ENCODE data around the gene SDC4. TPM values are rescaled to one million over a fixed set of nuclear protein-coding genes. Genes with fewer than 3 reads are reported as not detected.

The SDC4 gene
- total RNA-seq, 2 donors from 2014 or later = 70.9 to 146 TPM

- Histone ChIP-seq H3K4me3 (peak overlapping the region; percentile 2), H3K9me3 (no peaks in the 10 kb centered on the region), H3K27me3 (no peaks in the 10 kb centered on the region), H3K27ac (peak overlapping the region; percentile 93), H3K4me1 (peaks cover 29% of the 10 kb centered on the region), H3K36me3 (no peaks in the 10 kb centered on the region), H3K9ac (ENCODE audit: low read depth in 2 of 2, low read length in 2 of 2) (peak overlapping the region; percentile 56 to 100)
- TF ChIP-seq CTCF (IDR thresholded peaks at IDR 0.05) = no peak
- peak; percentile 55 for DNase-seq
- intact Hi-C loops (cut with DNase I) = no loop called here
These were observed 3.9 kb downstream of the SDC4 start for GRCh38 chr20:45344168-45344860.

DNA sequence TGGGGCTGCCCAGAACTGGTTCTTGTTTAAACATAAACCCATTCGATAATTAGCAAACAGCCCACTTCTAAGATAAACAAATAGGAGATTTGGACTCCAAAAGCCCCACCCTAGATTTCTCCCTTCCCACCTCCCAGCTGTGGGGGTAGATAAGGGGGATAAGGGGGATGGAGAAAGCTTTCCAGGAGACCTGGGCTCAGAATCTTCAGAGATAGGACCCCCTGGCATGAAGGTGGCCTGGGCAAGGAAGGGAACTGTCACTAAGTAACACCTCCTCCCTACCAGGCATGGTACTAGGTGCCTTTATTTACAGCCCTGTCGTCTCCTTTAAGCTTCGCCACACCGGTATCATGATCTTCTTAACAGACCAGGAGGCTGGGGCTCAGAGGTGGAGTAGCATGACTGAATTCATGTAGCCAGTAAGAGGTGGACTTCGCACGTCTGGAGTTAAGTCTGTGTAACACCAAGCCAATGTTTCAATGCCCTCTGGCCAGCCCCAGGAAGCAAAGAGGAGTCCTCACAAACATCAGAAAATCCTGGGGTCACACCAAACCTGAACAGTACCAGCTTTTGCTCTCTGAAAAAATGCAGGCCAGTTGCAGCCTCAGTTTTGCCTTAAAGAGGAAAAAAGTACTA is 4.6 kb downstream of the SDC4 start:
- H3K27ac ChIP-seq = peak overlapping the region; percentile 93
- peak; percentile 80 for DNase-seq
- no peaks in the 10 kb centered on the region for H3K36me3 ChIP-seq
- H3K4me1 ChIP-seq = peaks cover 36% of the 10 kb centered on the region
- intact Hi-C loops (cut with DNase I) = no loop called here
- peak overlapping the region; percentile 25 to 100 for H3K9ac ChIP-seq (ENCODE audit: low read depth in 2 of 2, low read length in 2 of 2)
- H3K9me3 ChIP-seq = no peaks in the 10 kb centered on the region
- H3K27me3 ChIP-seq = no peaks in the 10 kb centered on the region
- TF ChIP-seq CTCF (IDR thresholded peaks at IDR 0.05) = no peak
- peak overlapping the region; percentile 2 for H3K4me3 ChIP-seq

- peak overlapping the region; percentile 2 for H3K4me3 ChIP-seq
- H3K36me3 ChIP-seq = no peaks in the 10 kb centered on the region
- no peaks in the 10 kb centered on the region for H3K27me3 ChIP-seq
- H3K27ac ChIP-seq = peak overlapping the region; percentile 93
- H3K9ac ChIP-seq (ENCODE audit: low read depth in 2 of 2, low read length in 2 of 2) = peak overlapping the region in 1 of 2 donors; percentile 100
- peaks cover 39% of the 10 kb centered on the region for H3K4me1 ChIP-seq
- intact Hi-C loops (cut with DNase I) = no loop called here
- H3K9me3 ChIP-seq = no peaks in the 10 kb centered on the region
- peak; percentile 71 for DNase-seq
- no peak for TF ChIP-seq CTCF (IDR thresholded peaks at IDR 0.05)
These were observed 5.2 kb downstream of the SDC4 start for GRCh38 chr20:45342855-45343531.

DNA sequence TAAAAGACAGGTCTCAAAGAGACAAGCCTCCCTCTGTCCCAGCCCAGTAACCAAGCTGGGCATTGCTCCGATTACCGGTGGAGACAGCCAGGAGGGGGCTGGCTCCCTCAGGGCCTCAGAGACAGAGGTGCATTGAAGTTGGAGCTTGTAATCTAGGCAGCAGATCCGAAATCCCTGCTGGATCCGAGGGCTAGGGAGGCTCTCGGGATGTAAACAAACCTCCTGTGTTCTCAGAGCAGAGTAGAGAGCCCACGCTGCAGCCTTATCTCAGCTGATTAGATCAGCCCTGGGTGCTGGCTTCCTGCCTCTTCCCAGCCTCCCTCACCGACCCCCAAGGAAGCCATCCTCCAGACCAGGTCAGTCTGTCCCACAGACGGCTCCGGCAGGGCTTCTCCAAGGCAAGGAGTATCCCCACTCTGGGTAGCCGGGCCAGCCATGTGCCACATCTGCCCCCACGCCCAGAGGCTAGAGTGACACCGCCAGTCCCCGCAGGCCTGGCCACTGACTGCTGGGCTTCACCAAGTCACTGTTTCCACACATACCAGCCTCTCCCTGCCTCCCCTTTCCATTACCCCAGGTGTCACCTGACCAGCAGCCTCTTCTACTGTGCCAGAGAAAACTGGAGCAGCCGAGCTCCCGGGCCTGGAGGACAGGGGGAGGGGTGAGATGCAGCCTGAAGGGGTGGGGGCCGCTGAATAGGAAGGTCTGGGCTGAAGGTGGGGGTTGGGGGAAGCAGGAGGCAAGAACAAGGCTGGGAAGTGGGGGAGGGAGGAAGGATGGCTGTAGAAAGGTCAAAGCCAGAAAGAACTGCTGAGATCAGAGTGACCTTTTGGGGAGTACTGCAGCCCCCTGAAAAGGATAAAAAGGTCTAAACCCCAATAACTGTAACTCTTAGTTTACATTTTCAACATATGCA is 6.0 kb downstream of the SDC4 start:
- H3K9ac ChIP-seq (ENCODE audit: low read depth in 2 of 2, low read length in 2 of 2) = peak overlapping the region; percentile 61 to 100

More for the DNA sequence above, 6.0 kb downstream of the SDC4 start:
- intact Hi-C loops (cut with DNase I) = no loop called here
- Histone ChIP-seq H3K36me3 (no peaks in the 10 kb centered on the region), H3K4me3 (peak overlapping the region; percentile 2), H3K4me1 (peaks cover 47% of the 10 kb centered on the region), H3K27ac (peak overlapping the region; percentile 93), H3K9me3 (no peaks in the 10 kb centered on the region), H3K27me3 (no peaks in the 10 kb centered on the region)
- TF ChIP-seq CTCF (IDR thresholded peaks at IDR 0.05) = no peak
- peak; percentile 71 for DNase-seq

Measured in colonic mucosa (tissue), 4 donors.